Gastrocnemius medialis (tissue), 4 donors: Measurements from ENCODE around the gene KCNK13.

Source experiments
- CTCF ChIP-seq, 5 experiments: fragments of 450-650 bp in 3 of 5; fragments of 200-600 bp in 2 of 5; sonication (generic) in 2 of 5; IDR thresholded peaks in 4 of 5; conservative IDR thresholded peaks in 1 of 5; 1 replicate in 4 of 5; 2 replicates in 1 of 5; pipeline ENCODE4 v1.5.1; 2016 to 2019; ENCODE audit warnings: antibody characterized with exemption in 5 of 5, mild to moderate bottlenecking in 3 of 5, moderate library complexity in 3 of 5
- POLR2A ChIP-seq, 2 donors: fragments of 450-650 bp; IDR thresholded peaks; one replicate each; pipeline ENCODE4 v1.6.1; 2017; ENCODE audit warnings: antibody characterized with exemption in 2 of 2, mild to moderate bottlenecking in 2 of 2, moderate library complexity in 2 of 2

GRCh38 chr14:90115780-90116179 lies 54.0 kb downstream of the KCNK13 start:
- no peak for TF ChIP-seq CTCF (IDR thresholded peaks at IDR 0.05 in 4 of 5, conservative IDR thresholded peaks at IDR 0.05 in 1 of 5)
- no peak for TF ChIP-seq POLR2A (IDR thresholded peaks at IDR 0.05)
